Panc1 (cell line): ENCODE results near the gene PHF2. TPM values are rescaled to one million over a fixed set of nuclear protein-coding genes. Genes with fewer than 3 reads are reported as not detected.

Experiments
- ATAC-seq: fragments of 200-7000 bp; cut with Tn5 transposase; 2 replicates; pipeline ENCODE4 v1.9.1; 2020; ENCODE audit warnings: mild to moderate bottlenecking, moderate library complexity
- BruUV-seq: library from RNA; stranded (reverse); fragments of 400-500 nt; replicated peaks from 2 replicates; lab custom pipeline; 2021; lab: Mats Ljungman, UMichigan
- CTCF ChIA-PET: fragments of 300-600 bp; sonication (Branson Sonifier 250); formaldehyde crosslinking; loops from one replicate; lab custom pipeline; 2022; ENCODE audit warnings: antibody characterized with exemption; lab: Charles Lee
- POLR2A ChIA-PET: fragments of 300-600 bp; sonication (Branson Sonifier 250); formaldehyde crosslinking; loops from one replicate; lab custom pipeline; 2022; ENCODE audit warnings: antibody characterized with exemption; lab: Charles Lee
- DNase-seq: peaks from one replicate; pipeline ENCODE4 v3.0.0-alpha.2; 2010; ENCODE audit warnings: low read depth, low spot score
- H3K27ac ChIP-seq: 2 replicates; pipeline ENCODE4 v1.5.1; 2011; ENCODE audit warnings: mild to moderate bottlenecking, low read length, inconsistent platforms
- H3K27me3 ChIP-seq: fragments of 200-500 bp; sonication (Bioruptor generic); 2 replicates; pipeline ENCODE4 v1.6.0; 2014; ENCODE audit warnings: low read length, inconsistent platforms; ENCODE audit not compliant: control insufficient read depth, insufficient read depth
- H3K36me3 ChIP-seq: fragments of 200-500 bp; sonication (Bioruptor generic); 2 replicates; pipeline ENCODE4 v1.5.1; 2014; ENCODE audit warnings: inconsistent platforms, mild to moderate bottlenecking, low read length, moderate library complexity; ENCODE audit not compliant: control insufficient read depth, insufficient read depth
- H3K4me1 ChIP-seq: 2 replicates; pipeline ENCODE4 v1.5.1; 2011; ENCODE audit warnings: inconsistent platforms, mild to moderate bottlenecking, low read length, moderate library complexity; ENCODE audit not compliant: control insufficient read depth, insufficient read depth
- H3K4me3 ChIP-seq, 2 experiments: 2 replicates each; pipeline ENCODE4 v1.5.1; 2011 to 2012; ENCODE audit warnings: low read depth in 2 of 2, low read length in 2 of 2, mild to moderate bottlenecking in 2 of 2, inconsistent platforms in 1 of 2, moderate library complexity in 1 of 2
- H3K9me3 ChIP-seq: fragments of 200-500 bp; sonication (Bioruptor generic); 2 replicates; pipeline ENCODE4 v1.5.1; 2014; ENCODE audit warnings: low read depth, mild to moderate bottlenecking, inconsistent platforms, low read length, moderate library complexity; ENCODE audit not compliant: control insufficient read depth, insufficient read depth
- CTCF ChIP-seq: fragments of 450-650 bp; IDR thresholded peaks from 2 replicates; pipeline ENCODE4 v1.5.1; 2017; ENCODE audit warnings: mild to moderate bottlenecking
- POLR2AphosphoS5 ChIP-seq: IDR thresholded peaks from 2 replicates; pipeline ENCODE4 v1.6.1; 2012; ENCODE audit warnings: mild to moderate bottlenecking, low read depth, low read length, moderate library complexity
- REST ChIP-seq, 2 experiments: IDR thresholded peaks; 2 replicates each; pipeline ENCODE4 v1.6.1; 2011 to 2012; ENCODE audit warnings: low read depth in 2 of 2, control low read depth in 1 of 2, low read length in 1 of 2, mild to moderate bottlenecking in 1 of 2, moderate library complexity in 1 of 2; ENCODE audit not compliant: insufficient read depth in 1 of 2
- SIN3A ChIP-seq: IDR thresholded peaks from 2 replicates; pipeline ENCODE4 v1.6.1; 2012; ENCODE audit warnings: low read depth, mild to moderate bottlenecking, low read length, moderate library complexity, borderline replicate concordance; ENCODE audit not compliant: insufficient read depth
- TCF7L2 ChIP-seq: IDR thresholded peaks from 2 replicates; pipeline ENCODE4 v1.6.1; 2011; ENCODE audit warnings: mild to moderate bottlenecking, low read depth, low read length, inconsistent platforms
- in situ Hi-C: cut with HindIII; loops from 2 replicates; pipeline ENCODE4 v1.10.0; 2016; ENCODE audit warnings: low sequenced_read_pairs, low pct_unique_long_range_greater_than_20kb
- intact Hi-C: fragments of 100-400 bp; cut with micrococcal nuclease; formaldehyde crosslinking; loops from one replicate; pipeline ENCODE4 v1.10.0; 2022; ENCODE audit not compliant: unreplicated experiment
- total RNA-seq: library from RNA; stranded (reverse); gene quantifications from one replicate; pipeline ENCODE4 v1.2.1, GENCODE V29; 2021; ENCODE audit not compliant: unreplicated experiment

The PHF2 gene
- total RNA-seq, 1 experiment from 2014 or later: 16.6 TPM

GRCh38 chr9:93590609-93591234, 14.3 kb downstream of the PHF2 start:
- no peak overlapping the region for H3K4me3 ChIP-seq
- intact Hi-C loops: no loop called here
- DNase-seq (no peak), ATAC-seq (no peak)
- no TSS peak for BruUV-seq
- ChIA-PET POLR2A (no interaction called here), CTCF (interaction anchor here (0.6 kb wide), 1 partner anchor 425 kb away, joined by 5 read pairs; no protein-coding TSS in a partner anchor)
- in situ Hi-C loops: no loop called here
- H3K9me3 ChIP-seq: no peaks in the 10 kb centered on the region
- no peaks in the 10 kb centered on the region for H3K36me3 ChIP-seq
- no peaks in the 10 kb centered on the region for H3K27me3 ChIP-seq
- no peak overlapping the region for H3K27ac ChIP-seq
- no peaks in the 10 kb centered on the region; the same call in none of the 2 replicates for H3K4me1 ChIP-seq
- TF ChIP-seq CTCF: no peak
- no peak for TF ChIP-seq REST (IDR thresholded peaks at IDR 0.05; ENCODE audit: insufficient read depth in 1 of 2, low read depth in 2 of 2, low read length in 1 of 2)
- TF ChIP-seq SIN3A: no peak
- TF ChIP-seq TCF7L2: no peak
- TF ChIP-seq POLR2AphosphoS5: no peak

GRCh38 chr9:93591301-93592007, 15.1 kb downstream of the PHF2 start:
- in situ Hi-C loops (no loop called here), intact Hi-C loops (no loop called here)
- no peak overlapping the region for H3K4me3 ChIP-seq
- H3K36me3 ChIP-seq: no peaks in the 10 kb centered on the region
- CTCF ChIA-PET: no interaction called here
- H3K9me3 ChIP-seq: no peaks in the 10 kb centered on the region
- no peak for TF ChIP-seq POLR2AphosphoS5
- no peak for TF ChIP-seq TCF7L2
- TF ChIP-seq REST (IDR thresholded peaks at IDR 0.05; ENCODE audit: insufficient read depth in 1 of 2, low read depth in 2 of 2, low read length in 1 of 2): no peak
- no peak for TF ChIP-seq SIN3A
- TF ChIP-seq CTCF: no peak
- DNase-seq: no peak
- H3K4me1 ChIP-seq: no peaks in the 10 kb centered on the region; the same call in none of the 2 replicates
- BruUV-seq: no TSS peak
- POLR2A ChIA-PET: no interaction called here
- no peak for ATAC-seq
- H3K27ac ChIP-seq: no peak overlapping the region
- no peaks in the 10 kb centered on the region for H3K27me3 ChIP-seq
